ENCODE results near the gene PXDN. TPM values are rescaled to one million over a fixed set of nuclear protein-coding genes. Genes with fewer than 3 reads are reported as not detected.

Gene PXDN
- total RNA-seq, 4 donors from 2014 or later: 7.0 to 9.5 (median 9.4) TPM

DNA sequence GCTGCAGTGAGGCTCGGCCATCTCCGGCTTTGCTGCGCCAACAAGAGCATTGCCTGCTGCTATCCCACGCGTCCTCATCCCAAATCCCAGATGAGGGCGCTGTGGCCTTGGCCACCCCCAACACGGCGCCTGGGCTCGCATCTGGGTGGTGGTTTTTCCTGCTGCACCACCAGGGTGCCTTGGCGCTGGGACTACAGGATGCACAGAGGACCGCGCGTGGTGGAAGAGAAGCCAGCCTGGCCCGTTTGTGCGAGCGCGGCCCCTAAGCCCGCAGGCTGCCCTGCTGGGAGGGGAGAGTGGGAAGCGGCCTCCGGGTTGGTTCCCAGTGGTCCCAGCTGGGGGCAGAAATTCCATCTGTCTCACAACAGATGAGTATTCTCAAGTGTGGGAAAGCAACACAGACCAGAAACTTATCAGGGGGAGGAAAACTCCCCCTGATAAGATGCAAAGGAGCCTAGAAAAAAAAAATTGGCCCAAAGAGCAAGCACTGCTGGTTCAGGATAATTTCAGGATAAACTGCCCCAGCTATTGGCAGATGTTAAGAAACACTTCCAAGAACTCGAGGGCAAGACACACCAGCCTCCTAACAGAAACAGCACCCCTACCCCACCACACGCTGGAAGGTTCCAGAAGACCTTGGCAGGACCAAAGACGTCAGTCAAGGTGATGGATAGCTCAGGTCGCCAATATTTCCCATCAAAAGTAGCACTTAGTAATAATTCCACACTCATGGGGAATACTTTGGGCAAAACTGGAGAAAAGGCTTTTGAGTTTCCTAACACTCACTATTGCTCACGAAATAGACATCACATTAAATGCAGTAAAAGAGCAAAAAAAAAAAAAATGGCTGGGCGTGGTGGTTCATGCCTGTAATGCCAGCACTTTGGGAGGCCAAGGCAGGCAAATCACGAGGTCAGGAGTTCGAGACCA, 152.1 kb downstream of the PXDN start:
- no peak for DNase-seq (ENCODE audit: low spot score in 2 of 2)
- WGBS: 33% methylated on average over 23 of the region's 28 CpGs
- Histone ChIP-seq H3K27ac (no peak overlapping the region), H3K4me1 (peaks cover 17% of the 10 kb centered on the region), H3K27me3 (peaks cover 21% of the 10 kb centered on the region), H3K9me3 (no peaks in the 10 kb centered on the region), H3K36me3 (no peaks in the 10 kb centered on the region), H3K4me3 (no peak overlapping the region)
- TF ChIP-seq POLR2AphosphoS5 (IDR thresholded peaks at IDR 0.05) (no peak), CTCF (IDR thresholded peaks at IDR 0.05) (peak; percentile 14 to 41)

- no peak for TF ChIP-seq POLR2A (IDR thresholded peaks at IDR 0.05)
- no peak for TF ChIP-seq POLR2AphosphoS5 (IDR thresholded peaks at IDR 0.05)
- TF ChIP-seq CTCF (IDR thresholded peaks at IDR 0.05): no peak
- no peak for TF ChIP-seq EP300 (IDR thresholded peaks at IDR 0.05)
- Histone ChIP-seq H3K4me1 (peaks cover 17% of the 10 kb centered on the region), H3K27ac (no peak overlapping the region), H3K27me3 (peaks cover 21% of the 10 kb centered on the region), H3K9me3 (no peaks in the 10 kb centered on the region), H3K4me3 (no peak overlapping the region), H3K36me3 (no peaks in the 10 kb centered on the region)
- 86% methylated on average over 8 of the region's 16 CpGs for WGBS
- DNase-seq (ENCODE audit: low spot score in 2 of 2): no peak
Observed at GRCh38 chr2:1591461-1591770, 152.9 kb downstream of the PXDN start.

DNA sequence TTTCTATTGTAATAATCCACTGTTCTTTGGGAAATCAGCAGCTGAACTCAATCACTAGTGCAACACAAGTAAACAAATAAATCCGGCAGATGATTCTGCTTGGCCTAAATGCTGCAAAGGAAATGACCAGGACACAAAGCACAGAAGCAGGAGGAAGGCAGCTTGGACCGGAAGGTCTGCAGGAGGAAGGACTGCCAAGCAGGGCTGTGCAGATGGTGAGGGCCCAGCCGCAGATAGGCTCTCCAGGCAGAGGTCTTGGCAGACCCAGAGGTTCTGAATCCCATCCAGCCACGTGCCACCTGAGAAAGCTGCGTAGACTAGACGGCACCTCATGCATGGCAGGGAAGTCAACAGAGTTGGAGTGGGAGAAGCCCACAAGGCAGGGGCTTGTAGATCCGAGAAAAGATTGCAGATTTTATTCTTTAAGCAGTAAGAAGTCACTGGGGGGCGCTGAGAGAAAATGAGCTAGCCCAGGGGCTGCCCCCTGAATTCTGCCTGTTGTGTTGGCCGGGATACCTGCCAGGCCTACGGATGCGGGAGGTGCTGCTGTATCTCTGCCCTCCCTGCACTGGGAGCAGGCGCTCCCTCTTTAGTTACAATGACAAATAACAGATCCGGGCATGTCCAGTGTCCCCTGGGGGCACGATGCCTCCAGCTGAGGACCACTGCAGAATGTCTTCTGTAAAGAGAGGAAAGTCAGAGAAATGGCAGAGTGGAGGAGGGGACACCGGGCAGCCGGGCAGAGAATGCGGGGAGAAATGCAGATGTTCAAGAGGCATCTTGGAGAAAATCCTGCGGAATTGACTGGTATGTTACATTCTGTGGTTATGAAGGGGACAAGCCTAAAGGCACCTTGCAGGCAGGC, 153.5 kb downstream of the PXDN start:
- H3K27ac ChIP-seq: no peak overlapping the region

DNA sequence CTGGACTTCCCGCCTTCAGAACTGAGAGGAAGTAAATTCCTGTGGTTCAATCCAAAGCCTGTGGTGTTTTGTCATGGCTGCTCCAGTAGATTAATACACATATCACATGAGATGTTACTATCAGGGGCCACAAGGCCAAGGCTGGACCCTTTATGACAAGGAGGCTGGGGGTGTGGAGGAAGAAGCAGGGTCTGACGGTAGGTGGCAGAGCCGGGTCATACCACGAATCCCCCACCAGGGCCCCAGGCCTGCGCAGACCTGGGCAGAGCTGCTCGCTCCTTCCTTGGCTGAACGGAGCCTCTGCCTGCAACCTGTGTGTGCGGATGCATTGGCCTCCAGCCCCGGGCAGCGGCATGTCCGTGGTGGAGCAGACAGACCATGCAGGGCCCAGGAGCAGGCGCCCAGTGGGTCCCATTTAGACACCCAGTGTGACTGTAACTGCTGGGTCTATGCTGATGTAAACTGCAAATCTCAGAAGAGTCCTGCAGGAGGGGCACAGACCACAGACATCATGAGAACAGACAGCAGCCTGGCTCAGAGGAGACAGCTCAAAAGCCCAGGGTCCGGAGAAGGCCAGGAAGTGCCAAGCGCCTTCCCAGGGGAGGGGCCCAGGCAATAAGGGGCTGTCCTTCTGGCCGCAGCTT, 155.2 kb downstream of the PXDN start:
- Histone ChIP-seq H3K4me3 (no peak overlapping the region), H3K27me3 (peaks cover 21% of the 10 kb centered on the region), H3K9me3 (no peaks in the 10 kb centered on the region), H3K4me1 (peaks cover 17% of the 10 kb centered on the region), H3K27ac (no peak overlapping the region), H3K36me3 (no peaks in the 10 kb centered on the region)
- 68% methylated on average over 9 of the region's 15 CpGs for WGBS
- DNase-seq (ENCODE audit: low spot score in 2 of 2): no peak
- TF ChIP-seq POLR2A (IDR thresholded peaks at IDR 0.05): no peak
- TF ChIP-seq CTCF (IDR thresholded peaks at IDR 0.05): no peak
- TF ChIP-seq EP300 (IDR thresholded peaks at IDR 0.05): no peak
- TF ChIP-seq POLR2AphosphoS5 (IDR thresholded peaks at IDR 0.05): no peak

More for the DNA sequence above, 153.5 kb downstream of the PXDN start:
- Histone ChIP-seq H3K4me3 (no peak overlapping the region), H3K4me1 (peaks cover 17% of the 10 kb centered on the region), H3K27me3 (peaks cover 21% of the 10 kb centered on the region), H3K36me3 (no peaks in the 10 kb centered on the region), H3K9me3 (no peaks in the 10 kb centered on the region)
- WGBS: 61% methylated on average over 18 of the region's 18 CpGs
- no peak for DNase-seq (ENCODE audit: low spot score in 2 of 2)
- TF ChIP-seq POLR2A (IDR thresholded peaks at IDR 0.05) (no peak), POLR2AphosphoS5 (IDR thresholded peaks at IDR 0.05) (no peak), CTCF (IDR thresholded peaks at IDR 0.05) (no peak), EP300 (IDR thresholded peaks at IDR 0.05) (no peak)

All from suprapubic skin (tissue), 4 donors.